Lower leg skin (tissue), 4 donors: ENCODE measurements around the gene FARP1. TPM values are rescaled to one million over a fixed set of nuclear protein-coding genes. Genes with fewer than 3 reads are reported as not detected.

ENCODE experiments used
- DNase-seq, 2 donors: peaks; one replicate each; pipeline ENCODE4 v3.0.0-alpha.2; 2019; ENCODE audit warnings: low spot score in 2 of 2
- H3K4me3 ChIP-seq: fragments of 200-600 bp; sonication (generic); 2 replicates; pipeline ENCODE4 v1.5.1; 2017; ENCODE audit warnings: mild to moderate bottlenecking, low read depth; ENCODE audit not compliant: poor library complexity, severe bottlenecking
- CTCF ChIP-seq, 3 donors: fragments of 450-650 bp; IDR thresholded peaks; one replicate each; pipeline ENCODE4 v1.5.1; 2016; ENCODE audit warnings: antibody characterized with exemption in 3 of 3, mild to moderate bottlenecking in 3 of 3, moderate library complexity in 2 of 3
- POLR2A ChIP-seq, 2 donors: fragments of 450-650 bp; IDR thresholded peaks; one replicate each; pipeline ENCODE4 v1.6.1; 2016 to 2017; ENCODE audit warnings: antibody characterized with exemption in 2 of 2, mild to moderate bottlenecking in 1 of 2, moderate library complexity in 1 of 2
- WGBS, 2 donors: methylation state at CpG; one replicate each; pipeline ENCODE4 v1.1.5; 2018; 5-methylcytosine and 5-hydroxymethylcytosine counted together
- intact Hi-C: fragments of 100-400 bp; cut with DNase I; formaldehyde crosslinking; loops from one replicate; pipeline ENCODE4 v1.15.0; 2023; ENCODE audit warnings: low total_unique reads
- total RNA-seq, 4 donors: library from RNA; depleted of rRNA; stranded (reverse); fragments of >200 nt; gene quantifications; one replicate each; pipeline ENCODE4 v1.1.0, GENCODE V29; 2016

Gene FARP1
- total RNA-seq, 4 donors from 2014 or later = 4.9 to 26.2 (median 13.3) TPM

GRCh38 chr13:98447881-98448641 lies 305.2 kb downstream of the FARP1 start:
- no peak for DNase-seq
- no peak for TF ChIP-seq CTCF (IDR thresholded peaks at IDR 0.05)
- WGBS, 2 donors = 70 to 73% methylated on average over 27 to 28 of the region's 28 CpGs
- no peak overlapping the region for H3K4me3 ChIP-seq
- intact Hi-C loops = loop anchor here (5.0 kb wide), 1 partner anchor 224 kb away; no protein-coding TSS in a partner anchor

GRCh38 chr13:98448642-98448928 lies 305.7 kb downstream of the FARP1 start:
- DNase-seq = no peak
- 85 to 91% methylated on average over 5 of the region's 5 CpGs for WGBS, 2 donors
- TF ChIP-seq CTCF (IDR thresholded peaks at IDR 0.05) (no peak), POLR2A (IDR thresholded peaks at IDR 0.05) (no peak)
- intact Hi-C loops = loop anchor here (5.0 kb wide), 1 partner anchor 224 kb away; no protein-coding TSS in a partner anchor
- H3K4me3 ChIP-seq = no peak overlapping the region

GRCh38 chr13:98449273-98449672 lies 306.4 kb downstream of the FARP1 start:
- no peak overlapping the region for H3K4me3 ChIP-seq
- TF ChIP-seq POLR2A (IDR thresholded peaks at IDR 0.05) (no peak), CTCF (IDR thresholded peaks at IDR 0.05) (no peak)
- WGBS, 2 donors = 88 to 89% methylated on average over 16 of the region's 16 CpGs
- intact Hi-C loops = loop anchor here (5.0 kb wide), 1 partner anchor 223 kb away; no protein-coding TSS in a partner anchor
- no peak for DNase-seq

GRCh38 chr13:98450026-98450425 lies 307.1 kb downstream of the FARP1 start:
- intact Hi-C loops = no loop called here
- DNase-seq = no peak
- H3K4me3 ChIP-seq = no peak overlapping the region
- 26 to 46% methylated on average over 1 of the region's 1 CpG for WGBS, 2 donors
- TF ChIP-seq POLR2A (IDR thresholded peaks at IDR 0.05) (no peak), CTCF (IDR thresholded peaks at IDR 0.05) (no peak)

- no peak for TF ChIP-seq POLR2A (IDR thresholded peaks at IDR 0.05)
- 62 to 68% methylated on average over 13 to 14 of the region's 14 CpGs for WGBS, 2 donors
- intact Hi-C loops = no loop called here
- H3K4me3 ChIP-seq = no peak overlapping the region
- DNase-seq = no peak
These were observed 307.7 kb downstream of the FARP1 start for GRCh38 chr13:98450539-98451111.

GRCh38 chr13:98451676-98452470 lies 309.0 kb downstream of the FARP1 start:
- no peak for DNase-seq
- TF ChIP-seq POLR2A (IDR thresholded peaks at IDR 0.05) (no peak), CTCF (IDR thresholded peaks at IDR 0.05) (no peak)
- intact Hi-C loops = no loop called here
- 71 to 74% methylated on average over 22 to 23 of the region's 23 CpGs for WGBS, 2 donors
- no peak overlapping the region for H3K4me3 ChIP-seq
